Ascending aorta (tissue), 2 donors: ENCODE measurements around the gene VGLL3. TPM values are rescaled to one million over a fixed set of nuclear protein-coding genes. Genes with fewer than 3 reads are reported as not detected.

Experiments used
- DNase-seq, 2 donors: peaks; one replicate each; pipeline ENCODE4 v3.0.0-alpha.2; 2019; ENCODE audit warnings: low spot score in 2 of 2
- H3K27ac ChIP-seq, 2 donors: fragments of 200-600 bp; sonication (generic); one replicate each; pipeline ENCODE4 v1.5.1; 2016 to 2017; ENCODE audit warnings: mild to moderate bottlenecking in 1 of 2
- H3K27me3 ChIP-seq: fragments of 200-600 bp; sonication (generic); one replicate; pipeline ENCODE4 v1.5.1; 2017
- H3K36me3 ChIP-seq, 2 donors: fragments of 200-600 bp; sonication (generic); one replicate each; pipeline ENCODE4 v1.5.1; 2016
- H3K4me1 ChIP-seq, 2 donors: fragments of 200-600 bp; sonication (generic); one replicate each; pipeline ENCODE4 v1.5.1; 2016 to 2017; ENCODE audit warnings: mild to moderate bottlenecking in 1 of 2
- H3K4me3 ChIP-seq, 2 donors: fragments of 200-600 bp; sonication (generic); one replicate each; pipeline ENCODE4 v1.5.1; 2016 to 2017; ENCODE audit warnings: mild to moderate bottlenecking in 1 of 2
- H3K9me3 ChIP-seq, 2 donors: fragments of 200-600 bp; sonication (generic); one replicate each; pipeline ENCODE4 v1.5.1; 2016
- CTCF ChIP-seq, 3 experiments: fragments of 200-600 bp in 2 of 3; fragments of 450-650 bp in 1 of 3; sonication (generic) in 2 of 3; IDR thresholded peaks; one replicate each; pipeline ENCODE4 v1.5.1; 2016 to 2019; ENCODE audit warnings: antibody characterized with exemption in 3 of 3, mild to moderate bottlenecking in 1 of 3, moderate library complexity in 1 of 3
- intact Hi-C: fragments of 100-400 bp; cut with DNase I; formaldehyde crosslinking; loops from one replicate; pipeline ENCODE4 v1.15.1; 2023
- total RNA-seq: library from RNA; depleted of rRNA; stranded (reverse); fragments of >200 nt; gene quantifications from one replicate; pipeline ENCODE4 v1.1.0, GENCODE V29; 2016

VGLL3 gene
- total RNA-seq, 1 donor from 2014 or later: 138 TPM

GRCh38 chr3:86961297-86961696 is 29.7 kb downstream of the VGLL3 start:
- Histone ChIP-seq H3K4me3 (no peak overlapping the region), H3K9me3 (no peaks in the 10 kb centered on the region), H3K27me3 (no peaks in the 10 kb centered on the region), H3K27ac (no peak overlapping the region), H3K4me1 (peaks cover 0 to 6% of the 10 kb centered on the region in 2 donors), H3K36me3 (peaks cover 5 to 27% of the 10 kb centered on the region in 2 donors)
- intact Hi-C loops: no loop called here
- no peak for TF ChIP-seq CTCF (IDR thresholded peaks at IDR 0.05)
- DNase-seq: no peak

GRCh38 chr3:86960550-86960949 is 30.4 kb downstream of the VGLL3 start:
- no peaks in the 10 kb centered on the region for H3K27me3 ChIP-seq
- TF ChIP-seq CTCF (IDR thresholded peaks at IDR 0.05): no peak
- peaks cover 0 to 6% of the 10 kb centered on the region in 2 donors for H3K4me1 ChIP-seq
- peaks cover 5 to 22% of the 10 kb centered on the region in 2 donors for H3K36me3 ChIP-seq
- no peaks in the 10 kb centered on the region for H3K9me3 ChIP-seq
- H3K27ac ChIP-seq: no peak overlapping the region
- no peak overlapping the region for H3K4me3 ChIP-seq
- no peak for DNase-seq
- intact Hi-C loops: no loop called here

- peaks cover 0 to 6% of the 10 kb centered on the region in 2 donors for H3K4me1 ChIP-seq
- intact Hi-C loops: no loop called here
Observed at GRCh38 chr3:86958534-86958933, 32.4 kb downstream of the VGLL3 start.

GRCh38 chr3:86954747-86955146 is 36.2 kb downstream of the VGLL3 start:
- Histone ChIP-seq H3K27me3 (no peaks in the 10 kb centered on the region), H3K9me3 (no peaks in the 10 kb centered on the region), H3K27ac (no peak overlapping the region), H3K4me1 (peaks cover 0 to 3% of the 10 kb centered on the region in 2 donors), H3K4me3 (no peak overlapping the region), H3K36me3 (no peaks in the 10 kb centered on the region)
- TF ChIP-seq CTCF (IDR thresholded peaks at IDR 0.05): no peak
- no peak for DNase-seq
- intact Hi-C loops: no loop called here

More at GRCh38 chr3:86958534-86958933, 32.4 kb downstream of the VGLL3 start:
- Histone ChIP-seq H3K36me3 (peaks cover 0 to 4% of the 10 kb centered on the region in 2 donors), H3K4me3 (no peak overlapping the region), H3K27me3 (no peaks in the 10 kb centered on the region), H3K9me3 (no peaks in the 10 kb centered on the region), H3K27ac (no peak overlapping the region)
- TF ChIP-seq CTCF (IDR thresholded peaks at IDR 0.05): no peak
- DNase-seq: no peak

DNA sequence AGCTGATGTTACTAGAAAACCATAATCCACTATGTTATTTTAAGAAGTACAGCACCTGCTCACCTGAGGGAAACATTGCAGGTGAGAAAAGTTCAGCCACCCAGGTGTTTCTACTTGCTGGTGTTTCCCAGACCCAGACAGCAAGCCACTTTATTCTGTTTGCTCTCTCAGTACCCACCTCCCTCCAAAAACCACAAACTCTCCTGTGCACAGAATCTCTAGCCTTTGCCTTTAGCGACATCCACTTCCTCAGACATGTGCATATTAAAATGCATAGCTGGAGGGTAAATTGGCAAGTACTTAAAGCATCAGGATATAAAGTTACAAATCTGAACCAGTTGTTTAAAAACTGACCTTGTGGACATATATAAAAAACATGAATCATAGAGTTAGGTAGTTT is 36.7 kb downstream of the VGLL3 start:
- intact Hi-C loops: no loop called here
- no peak for DNase-seq
- H3K4me3 ChIP-seq: no peak overlapping the region
- no peaks in the 10 kb centered on the region for H3K27me3 ChIP-seq
- no peaks in the 10 kb centered on the region for H3K36me3 ChIP-seq
- no peak for TF ChIP-seq CTCF (IDR thresholded peaks at IDR 0.05)
- no peak overlapping the region for H3K27ac ChIP-seq
- H3K9me3 ChIP-seq: no peaks in the 10 kb centered on the region
- H3K4me1 ChIP-seq: peaks cover 0 to 3% of the 10 kb centered on the region in 2 donors

DNA sequence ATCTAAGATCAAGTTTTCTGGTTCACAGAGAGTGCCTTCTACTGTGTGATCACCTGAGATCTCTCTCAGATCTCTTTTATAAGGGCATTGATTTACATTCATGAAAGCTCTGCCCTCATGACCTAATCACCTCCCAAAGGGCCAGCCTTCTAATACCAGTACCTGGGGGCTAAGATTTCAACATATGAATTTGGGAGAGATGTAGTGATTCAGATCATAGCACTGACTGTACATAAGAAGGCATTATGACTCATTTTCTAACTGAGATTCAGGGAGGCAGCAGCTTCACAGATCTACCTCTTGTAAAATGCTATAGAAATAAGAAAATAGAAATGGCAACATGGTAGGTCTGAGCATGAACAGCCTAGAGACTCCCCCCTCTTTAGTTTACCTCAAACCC is 39.6 kb downstream of the VGLL3 start:
- no peaks in the 10 kb centered on the region for H3K36me3 ChIP-seq
- no peak for DNase-seq
- intact Hi-C loops: no loop called here
- H3K4me1 ChIP-seq: no peaks in the 10 kb centered on the region
- H3K4me3 ChIP-seq: no peak overlapping the region
- no peak for TF ChIP-seq CTCF (IDR thresholded peaks at IDR 0.05)
- no peak overlapping the region for H3K27ac ChIP-seq
- H3K9me3 ChIP-seq: no peaks in the 10 kb centered on the region
- H3K27me3 ChIP-seq: no peaks in the 10 kb centered on the region
